ENCODE data around the gene GNG4. TPM values are rescaled to one million over a fixed set of nuclear protein-coding genes. Genes with fewer than 3 reads are reported as not detected.
"Not testable (repeated sequence)": the region's sequence is repeated elsewhere in the genome, so short reads cannot be mapped to it uniquely, and the experiment has no call there.

Gene GNG4
- total RNA-seq, 3 donors from 2014 or later, result 0.15 to 2.9 TPM; not detected in 1

GRCh38 chr1:235640580-235640979 is 9.0 kb downstream of the GNG4 start:
- H3K27ac ChIP-seq, result no peak overlapping the region
- H3K36me3 ChIP-seq, result no peaks in the 10 kb centered on the region
- H3K4me1 ChIP-seq, result no peaks in the 10 kb centered on the region
- no peak for DNase-seq (ENCODE audit: low spot score in 2 of 2)
- H3K4me3 ChIP-seq, result no peak overlapping the region
- H3K27me3 ChIP-seq, result no peaks in the 10 kb centered on the region
- intact Hi-C loops (cut with DNase I; ENCODE audit: low total_unique reads), result no loop called here
- H3K9me3 ChIP-seq, result no peaks in the 10 kb centered on the region
- TF ChIP-seq POLR2A (IDR thresholded peaks at IDR 0.05) (no peak), POLR2AphosphoS5 (IDR thresholded peaks at IDR 0.05) (no peak), CTCF (IDR thresholded peaks at IDR 0.05) (no peak)

- H3K36me3 ChIP-seq, result no peaks in the 10 kb centered on the region
- H3K9me3 ChIP-seq, result no peaks in the 10 kb centered on the region
- H3K27ac ChIP-seq, result no peak overlapping the region
- no peak overlapping the region for H3K4me3 ChIP-seq
- DNase-seq (ENCODE audit: low spot score in 2 of 2), result no peak
- no peaks in the 10 kb centered on the region for H3K27me3 ChIP-seq
- intact Hi-C loops (cut with DNase I; ENCODE audit: low total_unique reads), result no loop called here
- no peaks in the 10 kb centered on the region for H3K4me1 ChIP-seq
- TF ChIP-seq CTCF (IDR thresholded peaks at IDR 0.05) (no peak), POLR2A (IDR thresholded peaks at IDR 0.05) (no peak), POLR2AphosphoS5 (IDR thresholded peaks at IDR 0.05) (no peak)
Observed at GRCh38 chr1:235639226-235640205, 10.1 kb downstream of the GNG4 start.

- H3K27me3 ChIP-seq; H3K4me1 ChIP-seq; H3K4me3 ChIP-seq; H3K9me3 ChIP-seq; H3K36me3 ChIP-seq; H3K27ac ChIP-seq; DNase-seq (ENCODE audit: low spot score in 2 of 2); intact Hi-C loops (cut with DNase I; ENCODE audit: low total_unique reads): not testable (repeated sequence)
Observed at GRCh38 chr1:235638612-235639011, 11.0 kb downstream of the GNG4 start.

- H3K9me3 ChIP-seq, result no peaks in the 10 kb centered on the region
- H3K4me3 ChIP-seq, result no peak overlapping the region
- no peaks in the 10 kb centered on the region for H3K4me1 ChIP-seq
- H3K36me3 ChIP-seq, result no peaks in the 10 kb centered on the region
- intact Hi-C loops (cut with DNase I; ENCODE audit: low total_unique reads), result no loop called here
- no peak for TF ChIP-seq POLR2AphosphoS5 (IDR thresholded peaks at IDR 0.05)
- no peak for TF ChIP-seq POLR2A (IDR thresholded peaks at IDR 0.05)
- no peak for TF ChIP-seq CTCF (IDR thresholded peaks at IDR 0.05)
- H3K27me3 ChIP-seq, result no peaks in the 10 kb centered on the region
- no peak overlapping the region for H3K27ac ChIP-seq
- no peak for DNase-seq (ENCODE audit: low spot score in 2 of 2)
Observed at GRCh38 chr1:235637756-235638534, 11.6 kb downstream of the GNG4 start.

GRCh38 chr1:235635938-235636662 is 13.5 kb downstream of the GNG4 start:
- no peak for DNase-seq (ENCODE audit: low spot score in 2 of 2)
- intact Hi-C loops (cut with DNase I; ENCODE audit: low total_unique reads), result no loop called here

More at GRCh38 chr1:235635938-235636662, 13.5 kb downstream of the GNG4 start:
- no peak for TF ChIP-seq CTCF (IDR thresholded peaks at IDR 0.05)
- no peak for TF ChIP-seq POLR2A (IDR thresholded peaks at IDR 0.05)
- TF ChIP-seq POLR2AphosphoS5 (IDR thresholded peaks at IDR 0.05), result no peak
- H3K36me3 ChIP-seq, result no peaks in the 10 kb centered on the region
- H3K27me3 ChIP-seq, result no peaks in the 10 kb centered on the region
- no peaks in the 10 kb centered on the region for H3K4me1 ChIP-seq
- H3K9me3 ChIP-seq, result no peaks in the 10 kb centered on the region
- H3K27ac ChIP-seq, result no peak overlapping the region
- H3K4me3 ChIP-seq, result no peak overlapping the region

Measured in breast epithelium (tissue), 4 donors.